Sigmoid colon (tissue), 4 donors: ENCODE results near the gene PLXNA3.

ENCODE experiments used
- CTCF ChIP-seq, 4 experiments: fragments of 450-650 bp in 3 of 4; fragments of 200-600 bp in 1 of 4; IDR thresholded peaks; one replicate each; pipeline ENCODE4 v1.5.1; 2016 to 2019; ENCODE audit warnings: antibody characterized with exemption in 4 of 4, mild to moderate bottlenecking in 3 of 4, moderate library complexity in 2 of 4
- EP300 ChIP-seq, 4 donors: sonication (generic); formaldehyde crosslinking; IDR thresholded peaks; one replicate each; pipeline ENCODE4 v1.6.1; 2017; ENCODE audit warnings: antibody characterized with exemption in 4 of 4
- POLR2A ChIP-seq, 2 donors: fragments of 450-650 bp; IDR thresholded peaks; one replicate each; pipeline ENCODE4 v1.6.1; 2016; ENCODE audit warnings: antibody characterized with exemption in 2 of 2, mild to moderate bottlenecking in 2 of 2, moderate library complexity in 2 of 2
- POLR2AphosphoS5 ChIP-seq, 4 donors: sonication (generic); formaldehyde crosslinking; IDR thresholded peaks; one replicate each; pipeline ENCODE4 v1.6.1; 2017; ENCODE audit warnings: antibody characterized with exemption in 4 of 4

- TF ChIP-seq POLR2AphosphoS5 (IDR thresholded peaks at IDR 0.05) = no peak
- TF ChIP-seq CTCF (IDR thresholded peaks at IDR 0.05) = no peak
- TF ChIP-seq POLR2A (IDR thresholded peaks at IDR 0.05) = no peak
- TF ChIP-seq EP300 (IDR thresholded peaks at IDR 0.05) = no peak
Observed at GRCh38 chrX:154469114-154469513, 11.0 kb downstream of the PLXNA3 start.
